ENCODE data around the gene PTPN14.

PTPN14 gene

DNA sequence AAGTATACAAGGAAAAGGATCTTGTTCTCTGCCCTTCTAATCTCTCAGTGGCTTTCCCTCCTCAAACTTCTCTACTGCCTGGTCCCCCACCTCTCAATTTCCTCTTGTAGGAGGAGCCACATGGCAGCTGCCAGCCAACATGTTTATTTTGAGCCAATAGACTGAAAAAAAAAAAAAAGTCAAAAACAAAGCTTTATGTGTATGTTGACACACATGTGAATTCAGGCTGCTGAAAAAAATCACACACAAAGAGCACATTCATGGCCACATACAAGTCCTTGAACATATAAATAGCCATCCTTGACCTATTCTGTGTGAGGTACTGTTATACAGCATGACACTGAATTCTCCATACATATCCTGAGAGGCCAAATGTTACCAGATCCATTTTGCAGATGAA lies 3.7 kb downstream of the PTPN14 start:
- DNase-seq (ENCODE audit: low spot score) = no peak
- in situ Hi-C loops (cut with MboI; ENCODE audit: low sequenced_read_pairs, unreplicated experiment) = no loop called here
- TF ChIP-seq, protein P1, sequence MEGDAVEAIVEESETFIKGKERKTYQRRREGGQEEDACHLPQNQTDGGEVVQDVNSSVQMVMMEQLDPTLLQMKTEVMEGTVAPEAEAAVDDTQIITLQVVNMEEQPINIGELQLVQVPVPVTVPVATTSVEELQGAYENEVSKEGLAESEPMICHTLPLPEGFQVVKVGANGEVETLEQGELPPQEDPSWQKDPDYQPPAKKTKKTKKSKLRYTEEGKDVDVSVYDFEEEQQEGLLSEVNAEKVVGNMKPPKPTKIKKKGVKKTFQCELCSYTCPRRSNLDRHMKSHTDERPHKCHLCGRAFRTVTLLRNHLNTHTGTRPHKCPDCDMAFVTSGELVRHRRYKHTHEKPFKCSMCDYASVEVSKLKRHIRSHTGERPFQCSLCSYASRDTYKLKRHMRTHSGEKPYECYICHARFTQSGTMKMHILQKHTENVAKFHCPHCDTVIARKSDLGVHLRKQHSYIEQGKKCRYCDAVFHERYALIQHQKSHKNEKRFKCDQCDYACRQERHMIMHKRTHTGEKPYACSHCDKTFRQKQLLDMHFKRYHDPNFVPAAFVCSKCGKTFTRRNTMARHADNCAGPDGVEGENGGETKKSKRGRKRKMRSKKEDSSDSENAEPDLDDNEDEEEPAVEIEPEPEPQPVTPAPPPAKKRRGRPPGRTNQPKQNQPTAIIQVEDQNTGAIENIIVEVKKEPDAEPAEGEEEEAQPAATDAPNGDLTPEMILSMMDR (IDR thresholded peaks at IDR 0.05; ENCODE audit: borderline replicate concordance, control extremely low read depth, extremely low read depth, insufficient read depth, missing control alignments) = no peak

DNA sequence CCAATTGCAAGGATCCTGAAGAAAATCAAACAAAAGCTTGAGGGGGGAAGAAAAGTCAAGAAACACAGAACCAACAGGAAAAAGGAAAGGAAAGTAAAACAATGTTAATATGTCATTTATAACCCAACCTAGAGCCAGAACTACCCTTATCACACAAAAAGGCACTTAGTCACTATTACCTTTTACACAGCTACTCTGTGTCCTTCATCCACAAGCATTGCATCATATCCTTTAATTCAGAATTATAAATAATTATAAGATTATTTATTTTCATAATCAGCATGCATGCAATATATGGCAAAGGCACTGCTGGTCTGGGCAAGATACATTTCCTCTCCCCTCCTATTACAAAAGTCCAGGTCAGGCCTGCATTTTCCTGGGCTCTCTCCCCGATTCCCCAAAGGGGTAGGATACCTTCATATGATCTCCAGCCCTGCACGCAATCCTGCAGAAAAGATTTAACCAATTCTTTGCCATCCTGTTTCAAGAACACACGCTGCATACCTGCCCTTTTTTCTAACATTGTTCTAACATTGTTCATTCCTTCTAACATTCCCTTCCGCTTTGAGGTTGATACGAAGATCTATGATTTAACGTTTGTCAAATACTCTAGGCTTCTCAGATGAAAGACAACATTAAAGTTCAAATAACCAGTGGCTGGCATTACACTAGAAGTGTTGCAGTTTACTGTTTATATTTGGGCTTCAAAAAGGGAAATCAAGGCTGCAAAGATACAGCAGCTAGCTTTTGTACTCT lies 4.3 kb downstream of the PTPN14 start:
- in situ Hi-C loops (cut with MboI; ENCODE audit: low sequenced_read_pairs, unreplicated experiment) = no loop called here
- TF ChIP-seq, protein P1 (IDR thresholded peaks at IDR 0.05; ENCODE audit: borderline replicate concordance, control extremely low read depth, extremely low read depth, insufficient read depth, missing control alignments) = no peak
- no peak for DNase-seq (ENCODE audit: low spot score)

DNA sequence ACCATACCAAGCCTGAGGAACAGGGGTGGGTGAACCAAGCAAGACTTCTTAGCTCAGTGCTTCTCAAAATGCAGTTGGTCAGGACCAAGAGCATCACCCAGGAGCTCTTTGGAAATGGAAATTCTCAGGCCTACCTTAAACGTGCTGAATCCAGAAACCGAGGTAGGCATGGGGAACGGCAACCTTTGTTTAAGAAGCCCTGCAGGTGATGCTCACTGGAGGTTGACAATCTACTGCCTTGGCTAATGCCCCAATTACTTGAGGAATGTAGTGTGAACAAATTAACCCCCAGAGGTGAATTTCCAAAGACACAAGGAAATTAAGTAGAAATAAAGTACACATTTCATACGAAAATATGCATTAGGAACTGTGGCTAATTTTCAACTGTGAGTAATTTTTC lies 5.3 kb downstream of the PTPN14 start:
- in situ Hi-C loops (cut with MboI; ENCODE audit: low sequenced_read_pairs, unreplicated experiment) = no loop called here
- TF ChIP-seq, protein P1 (IDR thresholded peaks at IDR 0.05; ENCODE audit: borderline replicate concordance, control extremely low read depth, extremely low read depth, insufficient read depth, missing control alignments) = no peak

DNA sequence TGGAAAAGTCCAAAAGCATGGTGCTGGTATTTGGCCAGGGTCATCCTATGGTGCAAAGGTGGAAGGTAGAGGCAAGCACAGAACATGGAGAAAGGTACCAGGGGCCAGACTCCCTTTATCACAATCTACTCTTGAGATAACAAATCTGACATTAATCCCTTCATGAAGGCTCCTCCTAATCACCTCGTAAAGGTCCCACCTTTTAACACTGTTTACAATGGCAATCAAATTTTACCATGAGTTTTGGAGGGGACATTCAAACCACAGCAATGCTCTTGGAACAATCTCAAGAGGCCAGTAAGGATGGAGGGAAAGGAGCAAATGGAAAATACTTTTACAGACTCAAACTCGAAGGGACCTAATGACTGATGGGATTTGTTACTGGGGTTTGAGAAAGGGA lies 6.1 kb downstream of the PTPN14 start:
- TF ChIP-seq, protein P1 (IDR thresholded peaks at IDR 0.05; ENCODE audit: borderline replicate concordance, control extremely low read depth, extremely low read depth, insufficient read depth, missing control alignments) = no peak
- in situ Hi-C loops (cut with MboI; ENCODE audit: low sequenced_read_pairs, unreplicated experiment) = no loop called here
- DNase-seq (ENCODE audit: low spot score) = no peak

More for the DNA sequence above, 5.3 kb downstream of the PTPN14 start:
- DNase-seq (ENCODE audit: low spot score) = no peak

DNA sequence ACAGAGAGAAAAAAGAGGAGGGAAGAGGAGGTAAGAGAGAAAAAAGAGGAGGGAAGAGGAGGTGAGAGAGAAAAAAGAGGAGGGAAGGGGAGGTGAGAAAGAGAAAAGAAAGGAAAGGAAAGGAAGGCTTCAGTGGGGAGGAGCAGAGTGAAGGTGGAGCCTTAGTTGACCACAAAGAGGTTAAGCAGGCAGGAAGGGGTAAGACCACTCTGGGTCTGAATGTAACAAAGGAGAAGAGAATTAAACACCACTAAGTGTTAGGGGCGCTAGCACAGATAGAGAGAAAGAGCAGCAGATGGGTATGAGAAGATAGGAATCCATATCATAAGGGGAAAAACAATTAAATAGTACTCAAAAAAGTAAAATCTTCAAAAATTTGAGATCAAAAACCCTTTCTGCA lies 6.6 kb downstream of the PTPN14 start:
- in situ Hi-C loops (cut with MboI; ENCODE audit: low sequenced_read_pairs, unreplicated experiment) = no loop called here
- TF ChIP-seq, protein P1 (IDR thresholded peaks at IDR 0.05; ENCODE audit: borderline replicate concordance, control extremely low read depth, extremely low read depth, insufficient read depth, missing control alignments) = no peak
- DNase-seq (ENCODE audit: low spot score) = no peak

DNA sequence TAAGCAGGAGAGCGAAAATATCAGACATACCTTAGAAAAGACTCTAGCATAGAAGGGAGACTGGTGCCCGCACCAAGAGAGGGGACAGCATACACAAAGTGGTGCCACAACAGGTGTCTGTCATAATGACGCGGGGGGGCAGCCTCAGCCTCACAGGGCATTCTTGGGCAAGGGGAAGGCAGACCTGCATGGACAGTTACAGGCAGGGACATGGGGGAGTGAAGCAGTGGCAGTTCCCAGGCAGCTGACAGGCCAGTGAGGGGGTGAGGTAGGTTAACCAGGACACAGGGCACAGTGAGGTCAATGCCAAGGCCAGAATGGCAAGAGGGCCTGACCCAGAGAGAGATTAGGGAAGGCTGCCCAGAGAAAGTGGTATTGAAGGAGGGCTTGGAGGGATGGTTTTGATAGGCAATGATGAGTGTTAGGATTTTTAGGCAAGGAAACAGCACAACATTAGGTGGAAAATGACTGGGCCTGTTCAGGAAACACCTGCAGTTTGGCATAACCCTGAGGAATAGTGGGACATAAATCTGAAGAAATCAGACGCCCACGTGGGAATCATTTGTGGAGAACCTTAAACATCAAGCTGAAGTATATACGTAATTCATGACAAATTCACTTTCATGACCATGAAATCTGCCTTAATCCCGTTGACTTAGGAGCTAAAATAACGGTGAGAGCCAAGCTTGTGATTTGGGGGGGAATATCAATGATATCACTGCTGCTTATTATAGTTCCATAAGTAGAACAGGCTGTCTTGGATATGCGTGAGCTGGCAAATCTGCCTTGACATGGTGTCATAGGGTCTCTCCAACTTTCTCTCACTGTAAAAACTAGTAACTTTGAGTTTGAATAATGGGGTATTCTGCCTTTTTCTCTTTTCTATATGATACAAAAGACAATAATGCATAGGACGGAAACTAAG lies 8.9 kb downstream of the PTPN14 start:
- TF ChIP-seq, protein P1 (IDR thresholded peaks at IDR 0.05; ENCODE audit: borderline replicate concordance, control extremely low read depth, extremely low read depth, insufficient read depth, missing control alignments) = no peak
- DNase-seq (ENCODE audit: low spot score) = no peak
- in situ Hi-C loops (cut with MboI; ENCODE audit: low sequenced_read_pairs, unreplicated experiment) = no loop called here
